ENCODE results near the gene STXBP2. TPM values are rescaled to one million over a fixed set of nuclear protein-coding genes. Genes with fewer than 3 reads are reported as not detected.

The STXBP2 gene
- total RNA-seq, 1 experiment from 2014 or later = 141 TPM

DNA sequence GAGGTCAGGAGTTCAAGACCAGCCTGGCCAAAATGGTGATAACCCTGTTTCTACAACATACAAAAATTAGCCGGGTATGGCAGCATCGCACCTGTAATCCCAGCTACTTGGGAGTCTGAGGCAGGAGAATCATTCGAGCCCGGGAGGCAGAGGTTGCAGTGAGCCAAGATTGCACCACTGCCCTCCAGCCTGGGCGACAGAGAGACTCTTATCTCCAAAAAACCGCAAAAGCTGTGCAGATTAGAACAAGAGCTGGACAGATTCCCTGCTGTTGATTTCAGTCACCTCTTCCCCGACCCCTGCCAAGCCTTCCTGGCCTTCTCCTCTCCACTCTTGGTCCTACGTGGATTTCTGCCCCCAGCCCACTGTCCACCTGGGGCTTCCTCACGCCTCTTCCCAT lies 33.0 kb upstream of the STXBP2 start (continued):
- TF ChIP-seq POLR2A (IDR thresholded peaks at IDR 0.05; ENCODE audit: borderline replicate concordance, extremely low read depth, insufficient read depth, insufficient read length) (no peak), FOSL1 (IDR thresholded peaks at IDR 0.05; ENCODE audit: low read depth) (no peak)

GRCh38 chr19:7605490-7606222 lies 31.3 kb upstream of the STXBP2 start:
- Histone ChIP-seq H3K9me2 (ENCODE audit: insufficient read depth) (peaks cover 3% of the 10 kb centered on the region; the same call in 1 of the 2 replicates), H3K4me3 (replicated peaks in 1 of 2; ENCODE audit: low read depth in 1 of 2, low read length in 2 of 2) (no peak overlapping the region), H4K20me1 (ENCODE audit: insufficient read depth) (no peaks in the 10 kb centered on the region), H3K9me3 (ENCODE audit: control insufficient read depth in 1 of 2, insufficient read depth in 1 of 2, low read depth in 1 of 2, low read length in 2 of 2) (no peaks in the 10 kb centered on the region), H3K79me2 (ENCODE audit: insufficient read depth, low read length) (peaks cover 26% of the 10 kb centered on the region), H3K27me3 (ENCODE audit: insufficient read depth, low read length) (no peaks in the 10 kb centered on the region), H3K36me3 (ENCODE audit: control insufficient read depth in 1 of 2, insufficient read depth in 2 of 2, low read length in 2 of 2) (peaks cover 3 to 7% of the 10 kb centered on the region in 2 experiments), H3K4me1 (ENCODE audit: control insufficient read depth in 1 of 2, insufficient read depth in 2 of 2, low read length in 2 of 2) (peaks cover 10 to 40% of the 10 kb centered on the region in 2 experiments), H3K9ac (ENCODE audit: low read length) (no peak overlapping the region), H3K27ac (ENCODE audit: low read depth, low read length) (peak overlapping the region; percentile 9; the same call in 1 of the 2 replicates), H2AFZ (ENCODE audit: low read depth, low read length, poor library complexity, severe bottlenecking) (no peak overlapping the region), H3K4me2 (ENCODE audit: low read length) (no peak overlapping the region)
- DNase-seq (ENCODE audit: low read depth, low spot score) = peak; percentile 79
- ChIA-PET POLR2A (interaction anchor here (0.7 to 1.6 kb wide), 6 partner anchors 10 to 99 kb away, joined by 3 to 10 read pairs (median 4); partner anchors contain the start of genes CAMSAP3, PCP2, PET100 and XAB2), CTCF (interaction anchor here (0.9 to 1.1 kb wide), 3 partner anchors 12 to 46 kb away, joined by 3 to 8 read pairs (median 5); no protein-coding TSS in a partner anchor), RAD21 (ENCODE audit: low non-redundant PET in 1 of 2, low total read pairs in 2 of 2, uncharacterized antibody in 2 of 2, unreplicated experiment in 2 of 2) (no interaction called here)
- ATAC-seq = peak; percentile 85
- intact Hi-C loops (cut with micrococcal nuclease) = no loop called here
- TF ChIP-seq POLR2A (IDR thresholded peaks at IDR 0.05; ENCODE audit: borderline replicate concordance, extremely low read depth, insufficient read depth, insufficient read length) (no peak), MAX (IDR thresholded peaks at IDR 0.05) (no peak), POLR2AphosphoS5 (IDR thresholded peaks at IDR 0.05; ENCODE audit: low read depth, low read length) (no peak), ZFX (IDR thresholded peaks at IDR 0.05) (no peak), EZH2 (IDR thresholded peaks at IDR 0.05) (no peak), ZNF274 (IDR thresholded peaks at IDR 0.05; ENCODE audit: low read depth, low read length) (no peak), RAD21 (IDR thresholded peaks at IDR 0.05; ENCODE audit: low read depth) (no peak), ATF3 (IDR thresholded peaks at IDR 0.05) (no peak)
- TF ChIP-seq, protein P1, sequence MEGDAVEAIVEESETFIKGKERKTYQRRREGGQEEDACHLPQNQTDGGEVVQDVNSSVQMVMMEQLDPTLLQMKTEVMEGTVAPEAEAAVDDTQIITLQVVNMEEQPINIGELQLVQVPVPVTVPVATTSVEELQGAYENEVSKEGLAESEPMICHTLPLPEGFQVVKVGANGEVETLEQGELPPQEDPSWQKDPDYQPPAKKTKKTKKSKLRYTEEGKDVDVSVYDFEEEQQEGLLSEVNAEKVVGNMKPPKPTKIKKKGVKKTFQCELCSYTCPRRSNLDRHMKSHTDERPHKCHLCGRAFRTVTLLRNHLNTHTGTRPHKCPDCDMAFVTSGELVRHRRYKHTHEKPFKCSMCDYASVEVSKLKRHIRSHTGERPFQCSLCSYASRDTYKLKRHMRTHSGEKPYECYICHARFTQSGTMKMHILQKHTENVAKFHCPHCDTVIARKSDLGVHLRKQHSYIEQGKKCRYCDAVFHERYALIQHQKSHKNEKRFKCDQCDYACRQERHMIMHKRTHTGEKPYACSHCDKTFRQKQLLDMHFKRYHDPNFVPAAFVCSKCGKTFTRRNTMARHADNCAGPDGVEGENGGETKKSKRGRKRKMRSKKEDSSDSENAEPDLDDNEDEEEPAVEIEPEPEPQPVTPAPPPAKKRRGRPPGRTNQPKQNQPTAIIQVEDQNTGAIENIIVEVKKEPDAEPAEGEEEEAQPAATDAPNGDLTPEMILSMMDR (IDR thresholded peaks at IDR 0.05 in 2 of 3, conservative IDR thresholded peaks at IDR 0.05 in 1 of 3; ENCODE audit: borderline replicate concordance in 1 of 3, insufficient read depth in 1 of 3, low read depth in 2 of 3, low read length in 2 of 3) = no peak
- BruUV-seq (replicated peaks) = no TSS peak
